BJ (cell line): ENCODE results near the gene CCND3. TPM values are rescaled to one million over a fixed set of nuclear protein-coding genes. Genes with fewer than 3 reads are reported as not detected.

Source experiments
- CTCF ChIA-PET: fragments of 350-600 bp; formaldehyde crosslinking; extraction: SDS; loops from one replicate; lab custom pipeline; 2021; ENCODE audit warnings: antibody characterized with exemption, inconsistent platforms; lab: Yijun Ruan, JAX
- POLR2A ChIA-PET: fragments of 300-600 bp; sonication (Branson Sonifier 250); formaldehyde crosslinking; extraction: SDS; loops from one replicate; lab custom pipeline; 2021; ENCODE audit warnings: antibody characterized with exemption; lab: Charles Lee
- DNase-seq: peaks from one replicate; pipeline ENCODE4 v3.0.0-alpha.2; 2011; ENCODE audit warnings: low read depth
- H3K27me3 ChIP-seq: 2 replicates; pipeline ENCODE4 v1.6.0; 2011; ENCODE audit warnings: low read length; ENCODE audit not compliant: control insufficient read depth, insufficient read depth
- H3K36me3 ChIP-seq: 2 replicates; pipeline ENCODE4 v1.5.1; 2011; ENCODE audit warnings: low read length; ENCODE audit not compliant: control insufficient read depth, insufficient read depth
- H3K4me3 ChIP-seq: 2 replicates; pipeline ENCODE4 v1.5.1; 2011; ENCODE audit warnings: low read depth, mild to moderate bottlenecking, control low read depth, low read length
- CTCF ChIP-seq: IDR thresholded peaks from 2 replicates; pipeline ENCODE4 v1.5.1; 2011; ENCODE audit warnings: low read depth, mild to moderate bottlenecking, control low read depth, inconsistent platforms, low read length, moderate library complexity; ENCODE audit not compliant: insufficient read depth
- polyA plus RNA-seq: library from polyadenylated mRNA; depleted of rRNA; stranded (reverse); fragments of >200 nt; gene quantifications from 2 replicates; pipeline ENCODE4 v1.2.3, GENCODE V29; 2011

CCND3 gene
- polyA plus RNA-seq, 1 experiment: 38.5 TPM

GRCh38 chr6:41939176-41939847 is 2.3 kb downstream of the CCND3 start:
- no peak for TF ChIP-seq CTCF
- ChIA-PET CTCF (interaction anchor here (1.7 to 10.5 kb wide), 6 partner anchors 11 to 152 kb away, joined by 5 to 152 read pairs (median 25); partner anchors contain the start of genes BYSL, MED20, TAF8 and TOMM6), POLR2A (interaction anchor here (0.6 kb wide), 1 partner anchor 81 kb away, joined by 3 read pairs; no protein-coding TSS in a partner anchor)
- 0 out of 2 replicates have a peak overlapping the region, but pooled peaks have one; percentile 2 for H3K4me3 ChIP-seq
- H3K27me3 ChIP-seq: no peaks in the 10 kb centered on the region
- DNase-seq: no peak
- peaks cover 11% of the 10 kb centered on the region for H3K36me3 ChIP-seq

- DNase-seq: no peak
- CTCF ChIA-PET: interaction anchor here (1.1 to 10.5 kb wide), 8 partner anchors 11 to 152 kb away, joined by 3 to 152 read pairs (median 14); partner anchors contain the start of genes BYSL, MED20, TAF8 and TOMM6
- POLR2A ChIA-PET: interaction anchor here (0.6 kb wide), 1 partner anchor 82 kb away, joined by 3 read pairs; no protein-coding TSS in a partner anchor
These were observed 2.9 kb downstream of the CCND3 start for GRCh38 chr6:41938590-41939175.

GRCh38 chr6:41937861-41938574 is 3.6 kb downstream of the CCND3 start:
- peaks cover 14% of the 10 kb centered on the region for H3K36me3 ChIP-seq
- TF ChIP-seq CTCF: no peak
- ChIA-PET CTCF (interaction anchor here (0.9 to 10.5 kb wide), 8 partner anchors 10 to 152 kb away, joined by 3 to 152 read pairs (median 12); partner anchors contain the start of genes BYSL, MED20, TAF8 and TOMM6), POLR2A (no interaction called here)
- no peaks in the 10 kb centered on the region for H3K27me3 ChIP-seq
- DNase-seq: no peak
- H3K4me3 ChIP-seq: no peak overlapping the region

More at GRCh38 chr6:41938590-41939175, 2.9 kb downstream of the CCND3 start:
- H3K27me3 ChIP-seq: no peaks in the 10 kb centered on the region
- H3K36me3 ChIP-seq: peaks cover 12% of the 10 kb centered on the region
- peak; percentile 6; the same call in 1 of the 2 replicates for TF ChIP-seq CTCF
- H3K4me3 ChIP-seq: no peak overlapping the region

GRCh38 chr6:41937472-41937860 is 4.1 kb downstream of the CCND3 start:
- H3K27me3 ChIP-seq: no peaks in the 10 kb centered on the region
- DNase-seq: no peak
- no peak overlapping the region for H3K4me3 ChIP-seq
- TF ChIP-seq CTCF: no peak
- POLR2A ChIA-PET: no interaction called here
- H3K36me3 ChIP-seq: peaks cover 19% of the 10 kb centered on the region
- CTCF ChIA-PET: interaction anchor here (0.9 to 10.5 kb wide), 7 partner anchors 10 to 151 kb away, joined by 3 to 152 read pairs (median 9); partner anchors contain the start of genes BYSL, MED20 and TAF8
